ENCODE measurements around the gene ABCC4. TPM values are rescaled to one million over a fixed set of nuclear protein-coding genes. Genes with fewer than 3 reads are reported as not detected.
"Not testable (repeated sequence)": the region's sequence is repeated elsewhere in the genome, so short reads cannot be mapped to it uniquely, and the experiment has no call there.

The ABCC4 gene
- total RNA-seq, 1 donor from 2014 or later: 1.7 TPM

- no peaks in the 10 kb centered on the region for H3K36me3 Mint-ChIP-seq (ENCODE audit: unreplicated experiment)
- H3K9me3 Mint-ChIP-seq (ENCODE audit: unreplicated experiment): no peaks in the 10 kb centered on the region
- no peak overlapping the region for H3K4me3 Mint-ChIP-seq (ENCODE audit: unreplicated experiment)
- H3K4me1 Mint-ChIP-seq (ENCODE audit: low read depth, unreplicated experiment): peaks cover 2% of the 10 kb centered on the region
- H3K27me3 Mint-ChIP-seq (ENCODE audit: unreplicated experiment): no peaks in the 10 kb centered on the region
- no peak for TF ChIP-seq CTCF (IDR thresholded peaks at IDR 0.05; ENCODE audit: partially characterized antibody, unreplicated experiment)
- no peak for DNase-seq
- no peak overlapping the region for H3K27ac Mint-ChIP-seq (ENCODE audit: unreplicated experiment)
Observed at GRCh38 chr13:95276037-95276505, 25.2 kb downstream of the ABCC4 start.

- no peak for TF ChIP-seq CTCF (IDR thresholded peaks at IDR 0.05; ENCODE audit: partially characterized antibody, unreplicated experiment)
- no peak for DNase-seq
- Mint-ChIP-seq H3K36me3 (ENCODE audit: unreplicated experiment) (no peaks in the 10 kb centered on the region), H3K4me1 (ENCODE audit: low read depth, unreplicated experiment) (peaks cover 2% of the 10 kb centered on the region), H3K27ac (ENCODE audit: unreplicated experiment) (no peak overlapping the region), H3K27me3 (ENCODE audit: unreplicated experiment) (no peaks in the 10 kb centered on the region), H3K9me3 (ENCODE audit: unreplicated experiment) (no peaks in the 10 kb centered on the region), H3K4me3 (ENCODE audit: unreplicated experiment) (no peak overlapping the region)
Observed at GRCh38 chr13:95275322-95276036, 25.8 kb downstream of the ABCC4 start.

GRCh38 chr13:95273592-95274132 lies 27.6 kb downstream of the ABCC4 start:
- not testable (repeated sequence) for H3K4me3 Mint-ChIP-seq (ENCODE audit: unreplicated experiment); H3K9me3 Mint-ChIP-seq (ENCODE audit: unreplicated experiment); H3K27ac Mint-ChIP-seq (ENCODE audit: unreplicated experiment); H3K4me1 Mint-ChIP-seq (ENCODE audit: low read depth, unreplicated experiment); H3K27me3 Mint-ChIP-seq (ENCODE audit: unreplicated experiment); DNase-seq; H3K36me3 Mint-ChIP-seq (ENCODE audit: unreplicated experiment)

GRCh38 chr13:95272076-95272475 lies 29.2 kb downstream of the ABCC4 start:
- not testable (repeated sequence) for H3K4me3 Mint-ChIP-seq (ENCODE audit: unreplicated experiment); H3K27ac Mint-ChIP-seq (ENCODE audit: unreplicated experiment); H3K9me3 Mint-ChIP-seq (ENCODE audit: unreplicated experiment); H3K27me3 Mint-ChIP-seq (ENCODE audit: unreplicated experiment); H3K36me3 Mint-ChIP-seq (ENCODE audit: unreplicated experiment); H3K4me1 Mint-ChIP-seq (ENCODE audit: low read depth, unreplicated experiment); DNase-seq

DNA sequence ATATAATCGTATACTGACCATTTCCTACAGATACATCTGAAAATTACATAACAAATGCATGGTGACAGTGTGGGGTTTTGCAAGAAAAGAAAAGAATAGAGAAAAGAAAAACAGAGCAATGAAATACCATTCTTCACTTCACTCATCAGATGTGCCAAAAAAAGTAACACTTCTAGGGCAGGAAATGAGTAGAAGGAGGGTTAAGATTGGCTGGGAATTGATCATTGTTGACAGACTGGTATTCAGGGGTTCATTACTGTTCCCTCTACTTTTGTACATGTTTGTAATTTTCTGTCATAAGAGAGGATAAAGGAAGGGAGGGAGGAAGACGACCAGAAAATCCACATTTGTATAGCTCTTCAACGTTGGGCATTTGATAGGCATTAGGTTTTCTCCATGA lies 31.5 kb downstream of the ABCC4 start:
- Mint-ChIP-seq H3K27ac (ENCODE audit: unreplicated experiment) (no peak overlapping the region), H3K4me1 (ENCODE audit: low read depth, unreplicated experiment) (peaks cover 2% of the 10 kb centered on the region), H3K27me3 (ENCODE audit: unreplicated experiment) (no peaks in the 10 kb centered on the region), H3K9me3 (ENCODE audit: unreplicated experiment) (no peaks in the 10 kb centered on the region), H3K36me3 (ENCODE audit: unreplicated experiment) (peaks cover 5% of the 10 kb centered on the region), H3K4me3 (ENCODE audit: unreplicated experiment) (no peak overlapping the region)
- no peak for TF ChIP-seq CTCF (IDR thresholded peaks at IDR 0.05; ENCODE audit: partially characterized antibody, unreplicated experiment)
- DNase-seq: no peak

DNA sequence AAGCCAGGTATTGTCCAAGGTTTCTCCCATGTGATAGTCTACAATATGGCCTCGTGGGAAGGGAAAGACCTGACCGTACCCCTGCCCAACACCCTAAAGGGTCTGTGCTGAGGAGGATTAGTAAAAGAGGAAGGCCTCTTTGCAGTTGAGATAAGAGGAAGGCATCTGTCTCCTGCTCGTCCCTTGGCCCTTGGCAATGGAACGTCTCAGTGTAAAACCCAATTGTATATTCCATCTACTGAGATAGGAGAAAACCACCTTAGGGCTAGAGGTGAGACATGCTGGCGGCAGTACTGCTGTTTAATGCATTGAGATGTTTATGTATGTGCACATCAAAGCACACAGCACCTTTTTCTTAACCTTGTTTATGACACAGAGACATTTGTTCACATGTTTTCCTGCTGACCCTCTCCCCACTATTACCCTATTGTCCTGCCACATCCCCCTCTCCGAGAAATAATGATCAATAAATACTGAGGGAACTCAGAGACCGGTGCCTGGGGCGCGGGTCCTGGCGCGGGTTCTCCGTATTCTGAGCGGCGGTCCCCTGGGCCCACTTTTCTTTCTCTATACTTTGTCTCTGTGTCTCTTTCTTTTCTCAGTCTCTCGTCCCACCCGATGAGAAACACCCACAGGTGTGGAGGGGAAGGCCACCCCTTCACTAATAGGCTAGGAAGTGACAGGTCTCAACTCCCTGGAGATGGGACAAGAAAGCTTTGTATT lies 32.7 kb downstream of the ABCC4 start:
- not testable (repeated sequence) for H3K4me3 Mint-ChIP-seq (ENCODE audit: unreplicated experiment); H3K9me3 Mint-ChIP-seq (ENCODE audit: unreplicated experiment); H3K4me1 Mint-ChIP-seq (ENCODE audit: low read depth, unreplicated experiment); H3K36me3 Mint-ChIP-seq (ENCODE audit: unreplicated experiment); H3K27ac Mint-ChIP-seq (ENCODE audit: unreplicated experiment); DNase-seq; H3K27me3 Mint-ChIP-seq (ENCODE audit: unreplicated experiment)

Data from glutamatergic neuron (in vitro differentiated cells).